ENCODE data around the gene C16orf46. TPM values are rescaled to one million over a fixed set of nuclear protein-coding genes. Genes with fewer than 3 reads are reported as not detected.

The C16orf46 gene
- total RNA-seq, 1 donor from 2014 or later, result 1.5 TPM

DNA sequence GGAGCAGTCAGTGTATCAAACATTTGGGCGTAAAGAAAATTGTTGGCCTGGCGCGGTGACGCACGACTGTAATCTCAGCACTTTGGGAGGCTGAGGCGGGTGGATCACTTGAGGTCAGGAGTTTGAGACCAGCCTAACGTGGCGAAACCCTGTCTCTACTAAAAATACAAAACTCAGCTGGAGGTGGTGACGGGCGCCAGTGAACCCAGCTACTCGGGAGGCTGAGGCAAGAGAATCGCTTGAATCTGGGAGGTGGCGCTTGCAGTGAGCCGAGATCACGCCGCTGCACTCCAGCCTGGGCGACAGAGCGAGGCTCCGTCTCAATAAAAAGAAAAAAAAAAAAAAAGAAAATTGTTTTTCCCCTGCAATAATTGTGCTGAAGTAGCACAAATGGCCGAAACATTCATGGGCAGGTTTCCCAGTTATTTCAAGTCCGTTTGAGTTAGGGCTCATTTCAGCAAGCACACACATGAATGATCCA is 17.8 kb upstream of the C16orf46 start:
- Histone ChIP-seq H3K36me3 (no peaks in the 10 kb centered on the region), H3K4me3 (peak overlapping the region; percentile 74), H3K4me1 (no peaks in the 10 kb centered on the region), H3K27me3 (no peaks in the 10 kb centered on the region), H3K27ac (no peak overlapping the region), H3K9me3 (no peaks in the 10 kb centered on the region)
- ATAC-seq (no peak), DNase-seq (no peak)
- intact Hi-C loops (cut with DNase I), result no loop called here
- TF ChIP-seq, protein P1, sequence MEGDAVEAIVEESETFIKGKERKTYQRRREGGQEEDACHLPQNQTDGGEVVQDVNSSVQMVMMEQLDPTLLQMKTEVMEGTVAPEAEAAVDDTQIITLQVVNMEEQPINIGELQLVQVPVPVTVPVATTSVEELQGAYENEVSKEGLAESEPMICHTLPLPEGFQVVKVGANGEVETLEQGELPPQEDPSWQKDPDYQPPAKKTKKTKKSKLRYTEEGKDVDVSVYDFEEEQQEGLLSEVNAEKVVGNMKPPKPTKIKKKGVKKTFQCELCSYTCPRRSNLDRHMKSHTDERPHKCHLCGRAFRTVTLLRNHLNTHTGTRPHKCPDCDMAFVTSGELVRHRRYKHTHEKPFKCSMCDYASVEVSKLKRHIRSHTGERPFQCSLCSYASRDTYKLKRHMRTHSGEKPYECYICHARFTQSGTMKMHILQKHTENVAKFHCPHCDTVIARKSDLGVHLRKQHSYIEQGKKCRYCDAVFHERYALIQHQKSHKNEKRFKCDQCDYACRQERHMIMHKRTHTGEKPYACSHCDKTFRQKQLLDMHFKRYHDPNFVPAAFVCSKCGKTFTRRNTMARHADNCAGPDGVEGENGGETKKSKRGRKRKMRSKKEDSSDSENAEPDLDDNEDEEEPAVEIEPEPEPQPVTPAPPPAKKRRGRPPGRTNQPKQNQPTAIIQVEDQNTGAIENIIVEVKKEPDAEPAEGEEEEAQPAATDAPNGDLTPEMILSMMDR (IDR thresholded peaks at IDR 0.05), result no peak

DNA sequence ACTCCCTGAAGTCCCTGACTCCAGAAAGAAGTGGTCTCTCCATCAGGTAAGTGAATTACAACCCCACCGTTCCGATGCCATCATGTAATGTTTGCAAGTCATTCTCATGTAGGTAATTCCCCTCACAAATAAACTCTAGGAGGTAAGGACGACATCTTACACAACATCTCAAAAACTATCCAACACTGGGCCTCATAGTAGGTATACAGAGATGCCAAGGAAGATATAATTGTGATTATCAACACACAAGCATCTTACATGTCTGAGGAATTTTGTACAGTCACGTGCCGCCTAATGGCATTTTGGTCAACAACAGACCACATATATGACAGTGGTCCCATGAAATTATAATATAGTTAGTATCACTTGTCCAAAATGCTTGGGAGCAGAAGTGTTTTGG is 11.8 kb upstream of the C16orf46 start:
- no peaks in the 10 kb centered on the region for H3K27me3 ChIP-seq
- no peak overlapping the region for H3K4me3 ChIP-seq
- no peaks in the 10 kb centered on the region for H3K4me1 ChIP-seq
- intact Hi-C loops (cut with DNase I), result no loop called here
- H3K9me3 ChIP-seq, result no peaks in the 10 kb centered on the region
- no peak overlapping the region for H3K27ac ChIP-seq
- DNase-seq (no peak), ATAC-seq (no peak)
- TF ChIP-seq, protein P1 (IDR thresholded peaks at IDR 0.05), result no peak
- peaks cover 5% of the 10 kb centered on the region for H3K36me3 ChIP-seq

DNA sequence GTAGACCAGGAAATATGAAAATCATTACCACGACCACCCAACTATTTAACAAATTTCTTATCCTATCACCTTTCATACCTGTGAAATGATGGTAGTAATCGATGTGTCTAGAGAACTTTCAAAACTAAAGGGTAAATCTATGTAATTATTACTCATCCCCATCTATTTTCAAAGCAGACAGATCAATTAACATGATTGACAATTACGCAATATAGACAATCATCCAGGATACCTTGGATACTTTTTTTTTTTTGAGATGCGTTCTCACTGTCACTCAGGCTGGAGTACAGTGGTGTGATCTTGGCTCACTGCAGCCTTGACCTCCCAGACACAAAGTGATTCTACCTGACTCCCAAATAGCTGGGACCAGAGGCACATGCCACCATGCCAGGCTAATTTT is 4.0 kb upstream of the C16orf46 start:
- Histone ChIP-seq H3K4me3 (no peak overlapping the region), H3K27me3 (no peaks in the 10 kb centered on the region), H3K4me1 (peaks cover 9% of the 10 kb centered on the region), H3K9me3 (no peaks in the 10 kb centered on the region), H3K27ac (no peak overlapping the region), H3K36me3 (no peaks in the 10 kb centered on the region)
- intact Hi-C loops (cut with DNase I), result no loop called here
- no peak for ATAC-seq
- DNase-seq, result no peak
- TF ChIP-seq, protein P1 (IDR thresholded peaks at IDR 0.05), result no peak

DNA sequence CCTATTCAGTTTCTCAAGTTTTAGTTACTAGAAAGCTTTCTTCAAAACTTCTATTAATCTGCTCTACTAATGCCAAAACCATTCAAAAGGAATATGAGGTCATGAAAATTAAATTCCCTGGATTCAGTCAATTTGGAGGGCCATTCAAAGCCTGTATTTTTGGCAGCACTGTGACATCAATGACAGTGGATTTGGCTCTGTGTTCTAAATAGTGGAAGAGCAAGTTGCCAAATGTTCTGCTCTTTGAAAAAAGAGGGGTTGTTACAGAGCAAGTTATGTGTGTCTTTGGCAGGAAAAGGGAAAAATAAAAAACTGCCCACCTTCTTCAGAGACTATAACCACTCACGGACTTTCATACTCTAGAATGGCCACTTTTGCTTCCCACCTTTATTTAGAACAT is 3.2 kb upstream of the C16orf46 start:
- ATAC-seq, result no peak
- Histone ChIP-seq H3K4me1 (peaks cover 11% of the 10 kb centered on the region), H3K4me3 (no peak overlapping the region), H3K36me3 (no peaks in the 10 kb centered on the region), H3K27me3 (no peaks in the 10 kb centered on the region), H3K9me3 (no peaks in the 10 kb centered on the region), H3K27ac (no peak overlapping the region)
- TF ChIP-seq, protein P1 (IDR thresholded peaks at IDR 0.05), result no peak
- intact Hi-C loops (cut with DNase I), result no loop called here
- DNase-seq, result no peak

DNA sequence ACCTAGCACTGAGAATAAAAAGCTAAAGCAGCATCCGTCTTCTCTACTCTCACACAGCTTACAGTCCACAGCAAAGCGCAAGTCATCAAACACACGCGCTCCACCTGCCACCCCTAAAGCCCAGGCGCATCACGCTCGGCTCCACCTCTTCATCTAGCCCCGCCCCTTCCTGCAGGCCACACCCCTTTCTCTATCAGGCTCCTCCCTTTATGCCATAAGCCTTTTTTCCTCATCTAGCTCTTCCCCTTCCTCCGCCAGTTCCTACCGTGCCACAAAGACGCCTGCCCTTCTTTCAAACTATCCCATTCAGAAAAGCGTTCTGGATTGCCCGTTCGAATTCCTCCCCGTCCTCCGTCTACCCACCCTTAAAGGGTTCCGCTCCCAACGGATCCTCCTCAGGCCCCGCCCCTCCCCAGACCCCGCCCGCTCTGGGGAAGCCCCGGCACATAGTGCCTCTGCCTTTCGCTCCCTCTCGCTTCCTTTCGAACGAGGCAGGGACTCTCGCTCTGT is 417 bp downstream of the C16orf46 start:
- no peaks in the 10 kb centered on the region for H3K36me3 ChIP-seq
- ATAC-seq, result peak; percentile 94

More for the DNA sequence above, 417 bp downstream of the C16orf46 start:
- peak; percentile 96 for DNase-seq
- Histone ChIP-seq H3K4me1 (peaks cover 11% of the 10 kb centered on the region), H3K27me3 (no peaks in the 10 kb centered on the region), H3K9me3 (no peaks in the 10 kb centered on the region), H3K4me3 (peak overlapping the region; percentile 76), H3K27ac (peak overlapping the region; percentile 92)
- intact Hi-C loops (cut with DNase I), result no loop called here
- TF ChIP-seq, protein P1 (IDR thresholded peaks at IDR 0.05), result no peak

All from upper lobe of right lung (tissue), 1 donor.